Cortex of kidney (tissue), 1 donor: ENCODE data around the gene WDR93.

ENCODE experiments used
- DNase-seq: peaks from one replicate; lab custom pipeline; 2025; lab: John Stamatoyannopoulos, UW

The WDR93 gene

DNA sequence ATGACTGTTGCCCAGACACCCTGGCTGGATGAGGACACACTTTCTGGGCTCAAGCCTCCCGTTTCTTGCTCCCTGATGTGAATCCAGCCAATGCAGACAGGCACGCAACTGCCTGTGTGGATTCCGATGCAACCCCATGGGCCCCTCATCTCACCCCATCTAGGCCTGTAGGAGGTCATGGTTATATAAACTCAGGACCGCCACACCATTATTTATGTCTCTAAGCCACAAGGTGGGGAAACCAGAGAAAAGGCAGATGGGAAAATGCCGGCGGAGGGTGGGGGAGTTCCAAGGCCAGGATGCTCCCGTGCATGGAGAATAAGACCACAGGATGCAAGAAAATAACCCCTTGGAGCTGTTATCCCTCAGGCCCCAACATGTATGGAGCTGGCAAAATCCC is 58.4 kb downstream of the WDR93 start:
- no peak for DNase-seq

DNA sequence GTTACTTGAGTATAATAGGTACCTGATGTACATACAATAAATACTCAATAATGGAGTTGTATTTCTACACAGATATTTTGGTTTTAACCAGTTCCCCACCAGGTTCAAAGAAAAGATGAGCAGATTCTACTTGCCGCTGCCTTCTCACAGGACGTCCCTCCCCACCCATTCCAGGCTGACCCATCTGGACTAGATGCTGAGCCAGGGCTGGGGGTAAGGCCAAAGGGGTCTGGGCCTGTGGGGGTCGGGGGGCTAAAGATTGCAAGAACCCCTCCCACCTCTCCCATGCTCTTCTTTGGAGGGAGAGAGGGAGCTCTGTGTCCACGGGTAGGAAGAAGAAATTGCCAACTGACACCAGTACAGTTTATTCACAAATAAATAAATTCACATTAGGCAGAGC is 58.9 kb downstream of the WDR93 start:
- DNase-seq: no peak

DNA sequence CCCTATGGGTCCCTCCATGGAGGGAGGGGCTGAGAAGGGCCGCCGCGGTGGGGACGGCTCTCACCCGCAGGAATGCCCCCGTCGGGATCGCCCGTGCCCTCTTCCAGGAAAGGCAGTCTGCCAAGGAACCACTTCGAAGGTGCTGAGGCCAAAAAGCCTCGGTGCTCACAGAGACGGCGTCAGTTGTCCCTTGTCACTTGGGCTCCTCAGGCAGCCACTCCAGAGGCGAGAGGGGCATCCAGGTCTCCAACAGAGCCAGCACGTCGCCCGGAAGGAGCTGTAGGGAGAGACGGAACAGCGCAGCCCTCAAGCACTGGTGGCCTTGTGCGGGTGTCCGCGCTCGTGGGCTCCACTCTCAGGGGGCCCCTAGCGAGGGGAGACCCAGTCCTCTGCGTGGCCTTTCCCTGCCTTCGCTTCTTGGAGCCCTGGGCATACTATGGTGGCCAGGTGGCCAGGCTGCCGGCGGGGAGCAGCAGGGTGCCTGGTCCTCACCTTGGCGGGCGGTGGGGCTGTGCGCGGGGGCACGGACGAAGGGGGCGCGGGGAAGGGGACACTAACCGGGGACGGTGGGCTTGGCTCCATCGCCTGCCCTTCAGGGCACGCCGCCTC is 59.4 kb downstream of the WDR93 start:
- DNase-seq: no peak

DNA sequence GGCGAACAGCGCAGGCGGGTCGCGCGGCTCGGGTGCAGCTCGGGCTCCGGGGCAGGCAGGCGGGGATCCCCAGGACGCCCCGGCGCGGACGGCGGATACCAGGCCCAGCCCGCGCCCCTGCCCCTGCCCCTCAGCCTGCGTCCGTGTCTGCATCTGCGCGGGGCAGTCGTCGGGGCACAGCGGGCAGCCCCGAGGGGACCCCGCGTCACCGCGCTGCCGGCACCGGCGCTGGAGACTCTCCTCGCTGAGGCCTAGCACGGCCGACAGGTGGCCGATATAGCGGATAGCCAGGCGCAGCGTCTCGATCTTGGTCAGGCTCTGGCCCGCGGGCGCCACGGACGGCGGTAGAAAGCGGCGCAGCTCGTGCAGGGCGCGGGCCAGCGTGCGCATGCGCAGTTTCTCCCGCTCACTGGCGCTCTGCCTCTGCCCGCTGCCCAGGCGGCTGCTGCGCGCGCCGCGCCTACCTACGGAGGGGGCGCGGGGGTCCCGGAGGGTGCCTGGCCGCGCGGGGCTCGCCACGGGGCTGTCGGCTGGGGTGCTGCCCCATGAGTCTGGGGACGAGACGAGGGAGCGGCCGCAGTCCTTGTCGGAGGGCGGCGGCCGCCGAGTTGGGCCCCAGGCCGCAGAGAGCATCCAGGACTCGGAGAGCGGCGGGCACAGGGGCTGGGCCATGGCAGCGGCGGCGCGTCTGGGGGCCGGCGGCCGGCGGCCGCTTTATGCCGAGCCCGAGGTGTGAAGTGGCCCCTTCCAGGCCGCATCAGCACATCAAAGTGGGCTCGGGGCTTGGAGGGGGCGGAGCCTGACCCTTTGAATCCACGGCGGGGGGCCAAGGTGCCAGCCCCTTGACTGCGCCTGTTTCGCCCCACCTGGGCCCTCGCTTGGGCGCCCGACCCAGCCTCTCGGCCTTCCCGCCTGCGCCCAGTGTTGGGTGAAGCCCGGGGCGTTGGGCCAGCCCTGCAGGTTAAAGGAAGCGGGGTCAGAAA is 60.2 kb downstream of the WDR93 start, which contains the start of gene MESP1:
Gene MESP1 (minus strand): TSS at position 690 of the 983 bp plus-strand sequence. CDS start 18 bp downstream, at position 672.
- peak; percentile 30 for DNase-seq

DNA sequence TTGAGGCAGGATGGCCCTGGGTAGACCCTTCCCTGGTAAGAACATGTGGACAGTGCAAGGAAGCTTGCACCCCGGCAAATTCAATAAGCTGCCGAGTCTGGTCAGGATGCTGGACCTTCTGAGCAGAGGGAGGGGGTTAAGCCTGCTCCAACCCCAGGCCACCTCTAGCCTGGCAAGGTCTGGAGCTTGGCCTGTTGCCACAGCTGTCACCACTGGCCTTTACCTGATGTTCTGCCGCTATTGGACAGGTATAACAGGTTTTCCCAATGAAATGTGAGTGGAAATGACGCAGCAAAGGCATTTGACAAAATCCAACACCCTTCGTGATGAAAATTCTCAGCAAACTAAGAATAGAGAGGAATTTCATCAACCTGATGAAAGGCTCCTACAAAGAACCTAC is 61.1 kb downstream of the WDR93 start:
- DNase-seq: no peak

DNA sequence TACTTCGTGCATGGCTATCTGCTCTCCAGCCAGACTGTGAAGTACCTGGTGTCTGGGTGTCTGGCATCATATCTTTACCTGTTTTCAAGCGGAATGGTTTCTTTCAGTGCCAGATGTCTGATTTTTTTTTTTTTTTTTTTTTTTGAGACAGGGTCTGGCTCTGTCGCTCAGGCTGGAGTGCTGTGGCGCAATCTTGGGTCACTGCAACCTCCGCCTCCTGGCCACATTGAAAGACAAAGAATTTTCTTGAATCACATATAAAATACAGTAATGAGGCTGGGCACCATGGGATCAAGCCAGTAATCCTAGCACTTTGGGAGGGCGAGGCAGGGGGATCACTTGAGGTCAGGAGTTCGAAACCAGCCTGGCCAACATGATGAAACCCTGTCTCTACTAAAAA is 63.2 kb downstream of the WDR93 start:
- DNase-seq: no peak

DNA sequence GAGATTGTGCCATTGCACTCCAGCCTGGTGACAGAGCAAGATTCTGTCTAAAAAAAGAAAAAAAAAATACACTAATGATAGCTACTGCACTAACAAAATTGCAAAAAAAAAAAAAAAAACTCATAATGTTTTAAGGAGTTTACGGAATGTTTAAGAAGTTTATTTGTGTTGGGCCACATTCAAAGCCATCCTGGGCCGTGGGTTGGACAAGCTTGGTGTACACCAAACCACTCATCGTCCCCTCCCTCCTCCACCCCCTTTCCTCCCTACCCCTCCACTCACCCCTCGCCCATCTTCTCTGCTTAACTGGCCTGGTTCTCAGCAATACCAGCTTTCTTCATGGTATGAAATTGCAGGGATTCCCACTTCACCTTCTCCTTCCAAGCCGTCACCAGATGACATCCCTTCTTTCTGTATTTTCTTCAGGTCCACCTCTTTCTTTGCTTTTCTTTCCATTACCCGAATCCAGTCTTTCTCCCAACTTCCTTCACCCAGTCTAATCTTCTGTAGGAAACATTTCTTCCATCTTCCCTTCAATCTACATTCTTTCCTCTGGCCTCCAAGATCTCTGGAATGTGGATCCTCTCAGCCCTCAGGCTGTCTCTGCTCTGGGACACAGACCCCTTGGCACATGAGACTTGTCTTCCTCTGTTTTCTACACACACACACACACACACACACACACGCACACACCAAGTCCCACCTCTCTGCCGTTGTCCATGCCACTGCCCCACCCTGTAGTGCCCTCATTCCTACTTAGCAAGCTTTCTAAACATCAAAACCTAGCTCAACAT is 63.9 kb downstream of the WDR93 start:
- DNase-seq: no peak

DNA sequence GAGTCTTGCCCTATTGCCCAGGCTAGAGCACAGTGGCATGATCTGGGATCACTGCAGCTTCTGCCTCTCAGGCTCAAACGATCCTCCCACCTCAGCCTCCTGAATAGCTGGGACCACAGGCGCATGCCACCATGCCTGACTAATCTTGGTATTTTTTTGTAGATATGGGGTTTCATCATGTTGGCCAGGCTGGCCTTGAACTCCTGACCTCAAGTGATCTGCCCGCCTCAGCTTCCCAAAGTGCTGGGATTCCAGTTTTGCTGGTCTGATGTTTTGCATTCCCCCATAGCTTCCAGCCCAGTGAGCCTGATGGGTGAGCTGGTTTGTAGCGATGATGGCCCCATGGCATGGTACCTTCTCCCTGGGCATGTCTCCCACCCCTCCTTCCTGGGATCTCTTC is 65.1 kb downstream of the WDR93 start:
- no peak for DNase-seq

DNA sequence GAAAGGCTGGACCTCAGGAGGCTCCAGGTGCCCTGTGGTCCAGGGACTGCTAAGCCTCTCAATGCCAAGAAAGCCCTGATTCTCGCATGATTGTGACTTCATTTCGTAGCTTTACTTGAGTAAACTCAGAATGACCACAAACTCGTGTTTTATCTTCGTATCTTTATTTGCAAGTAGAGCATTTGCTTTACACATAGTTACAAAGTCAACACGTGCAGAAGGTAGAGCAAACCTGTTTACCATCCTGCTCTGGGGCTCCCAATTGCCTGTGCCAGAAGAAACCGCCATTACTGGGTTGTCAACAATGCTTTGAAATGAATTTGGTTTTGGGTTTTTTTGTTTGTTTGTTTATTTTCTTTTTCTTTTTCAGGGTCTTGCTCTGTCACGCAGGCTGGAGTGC is 66.3 kb downstream of the WDR93 start:
- no peak for DNase-seq

DNA sequence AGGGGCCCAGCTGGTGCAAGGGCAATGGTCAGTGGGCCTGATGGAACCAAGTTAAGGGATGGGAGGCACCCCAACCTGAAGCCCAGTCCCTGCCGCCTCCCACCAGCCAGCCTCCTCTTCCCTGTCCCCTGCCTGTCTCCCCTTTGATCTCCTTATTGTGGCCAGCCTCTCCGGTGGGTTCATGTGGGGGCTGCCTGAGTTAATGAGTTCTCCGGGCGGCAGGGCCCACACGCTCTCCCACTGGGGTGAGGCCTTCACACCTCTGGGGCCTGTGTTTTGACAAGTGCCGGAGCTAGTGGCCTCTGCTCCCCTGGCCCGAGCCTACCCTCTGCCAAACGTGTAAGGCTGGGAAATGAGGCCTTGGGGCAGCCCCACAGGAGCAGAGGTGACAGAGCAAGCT is 67.7 kb downstream of the WDR93 start:
- no peak for DNase-seq

DNA sequence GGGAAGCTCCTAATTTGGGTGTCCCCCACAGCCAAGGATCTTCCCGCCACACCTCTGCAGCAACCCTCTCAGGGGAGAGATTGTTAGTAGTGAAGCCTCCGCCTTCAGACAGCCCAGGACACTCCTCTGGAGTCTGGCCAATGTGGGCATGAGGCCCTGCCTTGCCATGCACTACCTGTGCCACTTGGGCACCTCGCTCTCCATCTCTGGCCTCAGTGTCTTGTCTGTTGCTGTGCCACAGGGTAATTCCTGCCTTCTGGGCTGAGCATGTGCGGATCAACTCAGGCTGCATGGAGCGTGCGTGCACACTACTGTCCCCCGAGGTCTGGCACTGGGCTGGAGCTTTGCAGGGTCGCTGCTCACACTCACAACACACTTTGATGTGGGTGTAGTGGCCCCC is 68.4 kb downstream of the WDR93 start:
- DNase-seq: no peak

DNA sequence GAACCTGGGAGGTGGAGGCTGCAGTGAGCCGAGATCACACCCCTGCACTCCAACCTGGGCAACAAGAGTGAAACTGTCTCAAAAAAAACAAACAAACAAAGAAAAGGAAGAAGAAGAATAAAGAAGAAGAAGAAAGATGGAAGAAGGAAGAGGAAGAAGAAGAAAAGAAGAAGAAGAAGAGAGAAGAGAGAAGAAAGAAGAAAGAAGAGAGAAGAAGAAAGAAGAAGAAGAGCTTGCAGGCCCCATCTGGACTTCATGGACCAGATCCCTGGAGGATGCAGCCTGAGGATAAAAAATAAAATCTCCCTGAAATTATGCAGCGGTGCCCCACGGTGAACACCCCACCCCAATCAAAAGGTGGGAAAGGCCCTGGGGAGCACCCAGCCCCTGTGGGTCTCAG is 69.2 kb downstream of the WDR93 start:
- no peak for DNase-seq

DNA sequence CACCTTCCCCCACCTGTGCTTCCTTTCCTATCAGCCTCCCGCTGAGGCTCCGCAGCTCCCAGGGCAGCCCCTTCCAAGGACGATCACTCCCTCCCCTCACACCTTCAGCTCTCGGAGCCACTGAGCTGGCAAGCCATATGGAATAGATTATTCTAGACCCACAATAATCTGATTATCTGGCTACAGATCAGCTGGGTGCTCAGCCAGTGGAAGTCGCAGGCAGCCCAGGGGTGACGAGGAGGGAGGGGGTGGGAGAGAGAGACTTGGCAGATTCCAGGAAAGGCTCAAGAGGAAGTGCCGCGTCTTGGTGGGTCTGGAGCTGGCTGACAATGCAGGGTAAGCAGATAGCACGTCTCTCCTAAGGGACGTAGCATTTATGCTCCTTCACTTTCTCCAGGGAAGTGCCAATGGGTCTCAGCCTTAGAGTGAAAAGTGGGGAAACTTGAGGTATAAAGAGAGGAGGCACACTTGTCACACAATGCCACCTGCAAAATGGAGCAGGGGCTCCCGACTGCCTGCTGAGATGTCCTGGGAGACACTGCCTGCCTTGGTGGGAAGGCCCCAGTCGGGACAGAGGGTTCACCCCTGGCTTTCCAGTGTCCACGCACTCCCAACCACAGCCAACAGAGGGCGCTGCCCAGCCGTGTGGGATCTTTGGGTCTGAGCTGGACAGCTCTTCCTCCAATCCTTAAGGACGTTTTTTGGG is 69.8 kb downstream of the WDR93 start:
- no peak for DNase-seq

DNA sequence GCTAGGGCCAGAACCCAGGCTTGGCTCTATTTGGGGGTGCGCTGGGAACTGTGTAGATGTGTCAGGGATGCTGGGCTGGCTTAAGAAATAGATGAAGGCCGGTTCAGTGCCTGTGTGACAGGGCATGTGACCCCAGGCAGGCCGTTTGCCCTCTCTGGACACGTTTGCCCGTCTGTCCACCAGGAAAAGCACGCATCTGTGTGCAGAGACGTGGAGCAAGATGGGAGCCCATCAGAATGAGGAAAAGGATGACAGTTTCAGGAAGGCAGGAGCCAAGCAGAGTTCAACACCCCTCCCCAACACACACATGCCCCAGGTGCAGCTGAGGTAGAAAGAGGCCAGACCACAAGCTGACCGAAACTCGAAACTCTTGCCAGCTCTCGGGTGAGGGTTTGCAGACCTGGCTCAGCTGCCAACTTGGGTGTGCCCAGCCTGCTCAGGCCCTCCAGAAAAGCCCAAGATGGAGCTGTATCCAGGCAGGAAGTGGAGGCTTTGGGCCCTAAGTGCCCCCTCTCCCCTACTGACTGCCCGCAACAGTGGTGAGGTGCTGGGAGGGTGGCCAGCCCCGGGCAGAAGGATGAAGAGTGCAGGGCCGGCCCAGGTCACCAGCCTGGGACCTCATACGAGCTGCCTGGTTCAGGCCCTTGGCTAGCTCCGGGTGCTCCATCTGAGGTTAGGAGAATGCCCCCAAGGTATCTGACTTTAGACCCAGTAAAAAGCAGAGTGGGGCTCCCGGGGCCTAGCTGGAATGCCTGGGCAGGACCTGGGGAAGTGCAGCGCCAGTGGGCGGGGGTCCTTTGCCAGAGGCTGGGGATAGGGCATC is 70.6 kb downstream of the WDR93 start:
- no peak for DNase-seq

DNA sequence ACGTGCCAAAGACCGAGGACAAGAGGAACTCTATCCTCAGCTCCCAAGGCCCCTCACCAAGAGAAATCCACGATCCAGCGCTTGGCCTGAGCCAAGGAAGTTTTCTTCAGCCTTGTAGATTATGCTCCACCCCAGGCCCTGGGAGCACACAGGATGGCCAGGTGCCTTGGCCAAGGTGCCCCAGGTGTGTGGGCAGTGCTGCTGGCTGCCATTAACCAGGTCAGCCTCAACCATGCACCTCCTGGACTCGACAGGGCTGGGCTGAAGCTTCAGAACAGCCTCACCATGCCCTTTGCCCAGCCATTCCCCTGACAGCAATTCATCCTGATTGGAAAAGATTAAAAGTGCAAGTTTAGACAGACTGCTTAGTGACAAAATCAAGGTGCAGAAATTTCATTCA is 71.3 kb downstream of the WDR93 start:
- DNase-seq: no peak

DNA sequence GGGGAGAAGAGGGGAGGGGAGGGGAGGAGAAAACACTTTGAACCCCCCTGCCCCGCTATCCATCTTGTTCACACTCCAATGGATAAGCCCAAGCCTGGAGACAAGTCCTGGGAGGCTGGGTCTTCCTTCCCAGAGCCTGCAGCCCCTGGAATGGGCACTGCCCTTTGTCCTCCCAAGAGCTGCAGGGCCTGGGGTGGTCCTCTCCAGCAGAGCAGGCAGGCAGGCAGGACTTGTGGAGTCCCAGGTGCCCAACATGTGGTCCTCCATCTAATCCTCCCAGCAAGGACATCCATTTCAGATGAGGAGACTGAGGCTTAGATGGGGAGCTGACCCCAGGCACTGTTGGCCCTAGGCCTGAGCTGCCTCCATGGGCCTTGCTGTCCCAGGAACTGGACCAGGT is 75.1 kb downstream of the WDR93 start:
- DNase-seq: no peak

DNA sequence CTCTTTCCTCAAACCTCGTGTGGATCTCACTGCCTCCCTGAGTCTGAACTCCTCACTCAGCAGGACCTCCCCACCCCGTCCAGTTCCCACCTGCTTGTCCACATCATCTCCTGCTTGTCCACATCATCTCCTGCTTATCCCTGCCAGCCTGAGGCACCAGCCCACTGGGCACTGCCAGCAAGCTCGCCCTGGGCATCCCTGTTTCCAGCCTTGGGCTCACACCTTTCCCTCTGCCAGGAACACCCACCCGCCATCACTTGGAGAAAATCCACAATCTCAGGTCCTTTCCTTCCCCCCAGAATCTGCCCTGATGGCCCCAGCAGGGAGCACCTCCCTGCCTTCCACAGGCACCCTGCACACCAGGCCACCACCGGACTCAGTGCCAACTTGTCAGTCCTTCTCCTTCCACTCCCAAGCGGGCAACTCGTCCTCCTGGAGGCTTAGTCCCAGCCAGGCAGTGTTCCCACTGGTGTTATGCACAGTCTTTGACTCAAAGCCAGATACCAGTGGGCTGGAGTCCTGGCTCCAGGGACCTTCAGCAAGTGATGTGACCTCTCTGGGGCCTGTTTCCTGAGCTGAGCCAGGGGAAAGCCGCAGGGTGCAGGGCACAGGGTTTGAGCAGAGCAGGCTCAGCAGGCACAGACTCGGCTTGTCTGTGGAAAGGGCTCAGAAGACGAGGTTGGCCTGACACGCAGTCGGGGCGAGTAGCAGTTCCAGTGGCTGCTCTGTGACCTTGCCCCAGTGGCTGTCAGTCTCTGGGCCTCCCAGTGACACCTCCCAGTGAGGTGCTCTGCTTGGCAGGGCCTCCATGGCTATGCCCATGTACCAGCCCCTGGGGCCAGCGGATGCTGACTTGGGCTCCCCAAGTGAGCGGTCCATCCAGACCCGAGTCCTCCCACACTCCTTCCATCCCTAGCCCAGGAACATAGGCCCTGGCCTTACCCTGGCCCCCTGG is 76.0 kb downstream of the WDR93 start:
- DNase-seq: no peak

DNA sequence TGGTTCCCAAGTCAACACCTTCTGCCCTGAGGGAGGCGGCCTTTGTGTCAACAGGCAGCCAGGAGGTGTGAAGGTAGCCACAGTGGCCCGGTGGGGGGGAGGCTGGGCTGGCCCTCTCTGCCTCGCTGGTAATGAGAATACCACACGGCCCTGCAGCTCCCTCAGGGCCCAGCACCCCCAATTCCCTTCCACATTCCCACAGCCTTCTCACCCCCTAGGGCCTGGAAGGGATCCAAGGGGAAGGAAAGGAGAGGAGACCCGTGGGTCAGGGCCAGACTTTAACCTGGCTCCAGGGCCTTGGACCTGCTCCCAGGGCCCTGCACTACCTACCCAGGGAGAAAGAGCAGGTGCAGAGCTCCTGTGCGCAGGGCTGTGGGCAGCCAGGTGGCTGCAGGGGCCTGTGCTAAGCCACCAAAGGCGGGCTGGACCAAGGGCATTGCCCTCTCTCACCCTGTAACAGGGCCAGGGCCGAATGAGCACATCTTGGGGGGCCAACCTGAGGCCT is 76.9 kb downstream of the WDR93 start:
- DNase-seq: no peak

DNA sequence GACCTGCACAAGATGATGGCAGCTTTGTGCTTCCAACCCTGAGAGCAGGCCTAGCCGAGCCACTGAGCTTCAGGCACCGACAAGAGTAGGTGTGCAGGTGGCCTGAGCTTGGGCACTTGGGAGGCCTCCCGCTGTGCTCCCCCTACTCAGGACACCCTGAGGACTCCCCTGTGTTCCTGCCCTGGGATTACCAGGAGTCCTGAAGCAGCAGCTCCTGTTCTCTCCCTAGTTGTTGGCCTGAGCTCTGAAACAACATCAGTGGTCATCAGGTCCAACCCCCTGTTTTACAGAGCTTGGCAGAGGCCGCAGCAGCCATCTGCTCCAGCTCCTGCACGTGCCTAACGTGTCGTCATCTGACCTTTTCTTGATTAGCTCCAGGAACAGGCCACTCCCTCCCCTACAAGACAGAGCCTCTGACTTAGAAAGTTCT is 77.5 kb downstream of the WDR93 start:
- no peak for DNase-seq

DNA sequence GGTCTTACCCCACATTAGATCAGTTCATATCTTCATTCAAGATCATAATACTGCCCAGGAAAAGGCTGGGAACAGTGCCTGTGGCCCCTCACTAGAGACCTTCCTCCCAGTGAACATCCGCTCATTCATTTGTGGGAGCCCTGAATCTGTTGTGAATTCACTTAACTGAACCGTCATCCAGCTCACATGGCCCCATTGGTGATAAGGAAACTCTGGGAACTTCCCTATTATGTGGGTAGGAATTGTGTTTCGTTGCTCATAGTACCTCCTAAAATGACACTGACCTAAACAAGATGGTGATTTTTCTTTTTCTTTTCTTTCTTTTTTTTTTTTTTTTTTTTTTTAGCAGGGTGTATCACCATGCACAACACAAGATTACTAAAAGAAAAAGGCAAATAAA is 78.8 kb downstream of the WDR93 start:
- DNase-seq: no peak
